CMK (cell line): ENCODE measurements around the gene NCAM2.

Source experiments
- DNase-seq: peaks from one replicate; pipeline ENCODE4 v3.0.0-alpha.2; 2010; ENCODE audit warnings: low read depth

The NCAM2 gene

DNA sequence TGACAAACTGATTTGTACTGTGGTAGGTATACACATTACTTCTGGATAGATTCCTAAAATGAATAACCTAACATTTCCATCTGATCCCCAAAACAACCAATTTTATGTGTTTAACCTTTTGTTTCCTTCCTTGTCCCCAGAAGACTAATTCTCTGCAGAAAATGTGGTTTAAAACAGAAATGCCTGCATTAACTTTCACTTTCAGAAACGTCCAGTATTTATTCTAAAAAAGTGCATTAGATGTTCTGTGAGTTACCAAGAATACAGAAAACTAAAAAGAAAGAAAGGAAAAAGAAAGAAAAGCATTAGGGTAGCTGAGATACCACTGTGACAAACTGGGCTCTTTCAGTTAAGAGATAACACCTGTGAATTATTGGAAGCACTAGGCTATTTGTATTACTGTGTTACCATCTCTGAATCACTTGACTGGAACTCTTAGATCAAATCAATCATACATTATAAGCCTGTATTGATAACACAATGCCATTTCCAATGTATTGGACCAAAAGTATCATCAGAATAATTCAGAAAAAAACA, 177.7 kb downstream of the NCAM2 start:
- DNase-seq: no peak

DNA sequence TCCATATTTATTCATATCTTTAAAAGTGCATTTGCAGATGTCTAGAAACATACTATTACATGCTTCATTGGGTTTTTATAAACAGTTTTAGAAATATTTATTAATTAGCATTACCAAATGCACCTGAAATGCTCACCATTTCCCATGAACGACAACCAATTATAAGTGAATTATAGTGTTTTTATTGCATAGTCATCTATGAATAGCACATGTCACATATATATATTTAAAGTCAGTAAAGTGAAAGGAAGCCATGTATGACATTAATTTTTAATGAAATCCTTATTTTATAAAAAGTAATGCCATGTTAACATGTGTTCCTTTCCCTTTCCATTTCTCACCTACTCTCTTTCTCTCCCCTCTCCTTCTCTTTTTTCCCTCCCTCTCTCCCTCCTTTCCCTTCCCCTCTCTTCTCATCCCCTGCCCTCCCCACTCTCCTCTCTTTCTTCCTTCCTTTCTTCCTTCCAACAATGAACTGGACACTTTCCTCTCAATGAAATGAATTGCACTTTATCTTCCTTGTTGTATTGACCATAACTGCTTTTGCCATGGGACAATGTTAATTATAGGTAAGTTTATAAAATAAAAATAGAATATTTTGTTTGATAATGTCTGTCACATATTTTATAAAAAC, 179.3 kb downstream of the NCAM2 start:
- no peak for DNase-seq

DNA sequence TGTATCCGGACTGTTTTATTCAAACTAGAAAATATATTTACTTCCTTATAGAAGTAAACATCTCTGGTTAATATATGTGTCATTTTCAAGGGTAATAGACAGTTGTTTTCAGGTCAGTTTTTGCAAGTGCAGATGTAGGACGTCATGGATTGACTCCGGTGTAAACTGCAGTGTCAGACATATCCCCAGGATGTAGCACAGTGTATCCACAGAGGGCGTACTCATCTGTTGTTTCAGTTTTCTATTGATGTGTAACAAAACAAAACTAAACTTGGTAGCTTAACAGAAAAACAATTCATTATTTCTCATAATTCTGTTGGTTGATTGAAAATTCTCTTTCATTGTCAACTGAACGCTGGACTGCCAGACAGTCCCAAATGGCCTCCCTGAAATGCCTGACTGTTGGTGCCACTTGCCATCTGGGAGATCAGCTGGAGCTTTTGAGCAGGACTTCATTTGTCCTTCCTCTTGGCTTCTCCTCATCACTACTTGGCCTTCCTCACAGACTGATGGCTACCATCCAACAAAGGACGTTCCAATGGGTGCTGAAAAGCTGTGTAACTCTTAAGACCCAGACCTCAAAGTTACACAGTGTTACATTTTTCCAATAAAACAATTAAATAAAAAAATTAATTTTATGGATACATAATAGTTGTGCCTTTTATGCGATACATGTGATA, 181.6 kb downstream of the NCAM2 start:
- DNase-seq: no peak

DNA sequence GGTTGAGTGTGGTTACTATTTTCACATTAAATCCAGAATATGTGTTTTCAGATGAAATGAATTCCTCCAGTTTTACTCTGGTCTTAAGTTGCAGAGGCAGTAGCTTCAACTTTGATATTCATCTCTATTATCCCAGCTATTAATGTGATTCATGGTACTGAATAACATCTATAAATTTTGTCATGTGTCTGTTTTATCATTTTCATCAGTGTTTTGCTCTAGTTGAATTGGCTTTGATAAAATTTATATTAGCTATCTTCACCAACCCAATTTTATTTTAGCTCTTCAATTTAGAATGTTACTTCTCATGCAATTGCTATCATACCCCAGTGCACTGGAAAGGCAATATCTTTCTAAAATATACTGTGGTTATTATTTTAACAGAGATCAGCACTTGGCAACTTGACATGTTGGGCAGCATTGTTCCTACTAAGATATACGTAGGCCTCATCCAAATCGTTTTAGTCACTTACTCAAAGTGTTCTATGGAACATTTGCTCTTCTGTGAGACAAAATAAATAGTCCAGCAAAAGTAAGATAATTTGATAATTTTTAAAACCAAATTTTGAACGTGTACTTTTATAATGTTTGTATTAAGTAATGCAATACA, 184.3 kb downstream of the NCAM2 start:
- DNase-seq: no peak

DNA sequence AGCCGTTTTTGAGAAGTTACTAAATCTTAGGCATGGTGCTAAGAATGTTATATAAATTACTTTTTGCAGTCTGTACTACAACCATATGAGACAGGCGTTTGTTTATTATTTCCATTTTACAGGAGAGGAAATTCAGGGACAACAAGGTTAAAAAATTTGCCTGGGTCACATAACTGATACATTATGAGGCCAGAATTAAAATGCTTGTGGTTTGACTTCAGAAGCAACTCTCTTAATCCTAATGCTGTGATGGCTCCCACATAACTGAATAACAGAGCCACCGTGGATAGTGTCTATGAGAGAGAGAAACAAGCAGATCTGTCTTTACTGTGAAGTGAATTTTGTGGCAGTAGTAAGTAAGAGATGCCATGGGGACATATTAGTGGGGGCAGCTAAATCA, 184.9 kb downstream of the NCAM2 start:
- DNase-seq: no peak

DNA sequence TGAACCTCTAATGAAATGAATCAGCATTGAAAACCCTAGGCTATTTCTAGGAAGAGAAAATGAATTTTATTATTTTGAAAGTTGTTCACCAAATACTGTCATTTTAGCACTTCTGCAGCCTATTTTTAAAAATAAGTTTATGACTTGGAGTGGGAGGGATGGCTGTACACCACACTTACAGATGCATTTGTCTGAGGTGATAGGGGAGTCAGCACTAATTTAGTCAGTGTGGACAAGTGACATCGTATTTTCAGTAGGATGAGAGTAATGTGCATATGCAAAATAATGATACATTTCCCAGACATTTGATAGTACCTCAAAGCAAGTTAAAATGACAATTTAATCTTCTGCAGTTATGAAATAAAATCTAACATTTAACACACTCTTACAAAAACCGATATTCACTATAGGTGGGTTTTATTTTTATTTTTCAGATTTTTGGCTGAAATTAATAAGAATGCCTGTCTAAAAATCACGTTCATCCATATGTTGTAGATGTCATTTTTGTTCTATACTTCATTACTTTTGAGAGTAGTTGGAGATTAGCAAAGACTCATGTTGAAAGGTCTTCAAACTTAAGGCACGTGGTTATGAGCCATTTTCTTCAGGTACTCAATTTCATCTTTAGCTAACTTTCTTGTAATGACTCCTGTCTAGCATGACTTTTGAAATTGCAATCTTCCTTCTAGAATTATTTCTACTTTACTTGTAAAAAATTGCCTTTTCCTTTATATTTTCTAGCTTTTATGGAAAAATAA, 186.7 kb downstream of the NCAM2 start:
- DNase-seq: no peak

DNA sequence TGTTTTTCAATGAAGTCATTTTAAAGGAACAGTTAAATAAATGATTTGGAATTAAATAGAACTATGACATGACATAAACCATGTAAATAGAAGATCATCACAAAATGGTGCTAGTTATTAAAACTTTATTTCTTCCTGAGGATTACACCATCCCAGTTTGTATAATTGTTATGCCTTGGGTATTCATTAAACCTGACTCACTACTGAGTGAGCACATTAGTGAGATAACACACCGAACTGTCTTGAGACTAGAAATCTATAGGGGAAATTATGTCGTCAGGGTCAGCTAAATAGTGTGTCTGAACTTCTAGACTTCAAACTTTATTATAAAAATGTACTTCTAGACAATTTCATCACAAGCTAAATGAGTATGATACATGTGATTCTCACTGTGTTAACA, 189.4 kb downstream of the NCAM2 start:
- DNase-seq: no peak

DNA sequence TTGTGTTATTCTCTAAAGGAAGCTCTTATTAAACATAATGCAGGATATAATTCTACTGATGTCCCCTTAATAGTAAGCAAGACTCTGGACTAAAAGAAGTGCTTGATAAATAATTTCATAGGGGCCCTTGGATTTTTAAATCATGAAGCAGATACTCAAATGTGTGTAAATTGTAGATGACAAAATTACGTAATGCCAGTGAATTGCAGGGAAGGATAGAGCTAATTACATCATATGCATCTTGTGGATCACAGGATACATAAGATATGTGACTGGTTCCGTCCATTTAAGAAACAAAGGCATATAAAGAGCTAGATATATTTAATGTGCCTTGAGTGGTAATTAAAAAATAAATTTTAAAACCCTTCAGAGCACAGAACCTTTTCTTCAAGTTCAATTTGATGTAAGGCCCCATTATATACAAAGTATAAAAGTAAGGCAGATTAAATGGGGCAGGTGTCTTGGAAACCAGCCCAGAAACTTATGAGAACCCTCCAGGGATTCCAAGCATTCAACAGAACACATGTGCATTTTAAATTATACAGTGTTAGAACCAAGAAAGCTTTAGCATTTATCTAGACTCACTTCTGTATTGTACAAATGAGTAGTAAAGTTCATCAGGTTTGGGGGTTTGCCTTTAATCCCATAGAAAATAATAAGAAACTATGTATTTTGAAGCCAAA, 190.4 kb downstream of the NCAM2 start:
- DNase-seq: no peak

DNA sequence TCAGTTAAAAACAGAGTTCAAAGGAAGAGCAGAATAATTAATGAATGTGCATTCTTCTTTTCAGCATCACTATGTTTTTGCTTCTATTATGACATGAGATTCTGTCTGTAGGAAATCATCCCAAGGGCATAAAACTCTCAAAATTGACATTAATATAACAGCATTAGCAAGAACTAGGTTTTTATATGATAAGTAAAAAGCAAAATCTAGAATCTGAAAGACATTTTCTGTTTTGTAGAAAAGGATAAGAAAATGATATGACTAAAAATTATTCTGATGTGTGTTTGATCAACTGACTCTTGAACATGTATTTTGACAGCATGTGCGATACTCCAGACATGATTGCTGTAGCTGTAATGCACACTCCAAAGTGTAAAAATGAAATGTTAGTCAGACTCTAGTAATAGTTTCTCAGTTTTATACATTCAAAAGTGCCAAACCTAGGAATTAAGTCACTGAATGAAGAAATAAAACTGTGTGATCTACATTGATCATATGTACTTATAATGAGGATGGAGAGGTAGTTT, 197.3 kb downstream of the NCAM2 start:
- no peak for DNase-seq

DNA sequence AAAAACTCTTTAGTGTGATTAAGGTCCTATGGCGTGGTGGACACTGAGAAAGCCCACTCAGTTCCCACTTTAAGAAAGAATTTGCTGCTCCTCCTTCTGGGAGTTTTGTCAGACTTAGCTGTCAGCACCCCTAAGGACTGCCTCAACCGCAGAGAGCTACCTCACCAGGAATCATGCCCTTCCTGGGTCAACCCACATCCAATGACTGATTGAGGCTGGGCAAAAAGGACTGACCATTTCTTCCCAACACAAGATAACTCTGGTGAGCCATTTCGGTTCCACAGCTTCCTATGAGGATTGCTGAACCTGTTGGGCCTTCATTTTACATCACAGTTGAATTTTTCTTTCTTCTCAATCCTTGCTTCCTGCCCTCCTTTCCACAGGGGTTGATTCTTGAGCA, 197.9 kb downstream of the NCAM2 start:
- DNase-seq: no peak

DNA sequence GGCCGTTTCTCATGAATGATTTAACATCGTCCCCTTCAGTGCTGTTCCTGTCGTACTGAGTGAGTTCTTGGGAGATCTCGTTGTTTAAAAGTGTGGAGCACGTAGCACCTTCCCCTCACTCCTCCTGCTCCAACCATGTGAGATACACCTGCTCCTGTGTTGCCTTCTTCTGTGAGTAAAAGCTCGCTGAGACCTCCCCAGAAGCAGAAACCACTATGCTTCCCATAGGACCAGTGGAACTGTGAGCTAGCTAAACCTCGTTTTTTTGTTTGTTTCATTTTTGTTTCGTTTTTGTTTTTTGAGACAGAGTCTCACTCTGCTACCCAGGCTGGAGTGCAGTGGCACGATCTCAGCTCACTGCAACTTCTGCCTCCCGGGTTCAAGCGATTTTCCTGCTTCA, 198.6 kb downstream of the NCAM2 start:
- DNase-seq: no peak

DNA sequence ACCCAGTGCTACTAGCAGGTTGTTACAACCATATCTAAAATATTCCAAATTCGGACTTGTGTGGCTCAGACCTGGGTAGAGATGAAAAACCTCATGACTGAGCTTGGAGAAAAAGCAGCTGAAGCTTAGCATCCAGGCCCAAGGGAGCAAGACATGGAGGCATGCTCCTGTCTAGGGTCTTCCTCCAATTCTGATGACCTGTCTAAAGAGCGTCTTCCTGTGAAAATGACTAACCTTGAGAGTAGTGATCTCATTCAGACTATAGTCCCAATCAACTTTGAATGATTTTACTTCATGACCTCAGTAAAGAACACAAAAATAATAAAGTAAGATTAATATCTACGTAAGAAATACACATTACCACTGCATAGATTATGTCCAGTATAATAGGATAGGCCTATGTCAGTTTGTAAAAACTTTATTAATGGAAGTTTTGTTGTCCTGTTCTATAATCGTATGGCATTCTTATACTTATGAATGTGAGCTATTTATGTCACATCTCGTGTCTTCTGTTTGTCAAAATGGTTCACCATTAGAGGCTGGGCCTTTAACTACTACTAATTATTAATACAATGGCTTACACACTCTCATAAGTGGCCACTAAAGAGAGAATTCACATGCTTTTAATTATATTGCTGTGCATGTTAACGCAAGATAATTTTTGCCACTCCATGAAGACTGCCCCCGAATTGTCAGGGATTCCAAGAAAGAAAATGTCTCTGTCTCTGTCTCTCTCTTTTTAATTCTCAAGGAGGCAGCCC, 201.3 kb downstream of the NCAM2 start:
- no peak for DNase-seq

DNA sequence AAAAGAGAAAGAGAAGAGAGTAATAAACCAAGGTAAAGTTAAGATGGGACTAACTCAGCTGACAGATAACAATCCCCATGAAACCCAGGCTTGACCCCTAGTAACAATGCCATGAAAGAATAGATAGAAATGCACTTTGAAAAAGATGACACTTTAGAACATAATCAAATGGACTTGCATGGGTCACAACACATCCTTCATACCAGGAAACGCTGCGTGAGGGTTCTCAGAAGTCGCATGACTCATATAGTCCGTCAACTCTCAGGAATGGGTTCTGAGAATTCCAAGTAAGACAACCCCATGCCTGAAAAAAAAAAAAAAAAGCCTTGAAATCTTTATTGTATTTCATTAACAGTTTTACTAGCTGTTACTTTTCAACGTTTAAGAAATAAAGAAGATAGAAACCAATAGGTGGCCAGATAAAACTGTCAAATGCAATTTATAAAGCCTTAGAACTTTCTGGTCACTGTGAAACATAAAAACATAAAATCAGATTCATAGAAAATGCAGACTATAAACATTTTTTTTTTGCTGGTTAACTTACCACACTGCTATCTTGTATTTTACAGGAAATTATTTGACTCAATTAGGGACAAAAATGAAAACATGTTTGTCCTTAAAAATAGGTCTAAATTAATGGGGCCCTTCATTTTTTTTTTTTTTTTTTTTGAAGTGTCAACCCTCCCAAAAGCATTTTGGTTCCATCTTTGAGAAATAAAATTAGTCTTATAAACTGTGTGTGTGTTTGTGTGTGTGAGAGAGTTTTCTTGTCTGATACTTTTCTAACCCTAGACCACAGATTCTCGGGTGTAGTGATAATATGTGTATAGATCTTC, 202.1 kb downstream of the NCAM2 start:
- DNase-seq: peak; percentile 62

DNA sequence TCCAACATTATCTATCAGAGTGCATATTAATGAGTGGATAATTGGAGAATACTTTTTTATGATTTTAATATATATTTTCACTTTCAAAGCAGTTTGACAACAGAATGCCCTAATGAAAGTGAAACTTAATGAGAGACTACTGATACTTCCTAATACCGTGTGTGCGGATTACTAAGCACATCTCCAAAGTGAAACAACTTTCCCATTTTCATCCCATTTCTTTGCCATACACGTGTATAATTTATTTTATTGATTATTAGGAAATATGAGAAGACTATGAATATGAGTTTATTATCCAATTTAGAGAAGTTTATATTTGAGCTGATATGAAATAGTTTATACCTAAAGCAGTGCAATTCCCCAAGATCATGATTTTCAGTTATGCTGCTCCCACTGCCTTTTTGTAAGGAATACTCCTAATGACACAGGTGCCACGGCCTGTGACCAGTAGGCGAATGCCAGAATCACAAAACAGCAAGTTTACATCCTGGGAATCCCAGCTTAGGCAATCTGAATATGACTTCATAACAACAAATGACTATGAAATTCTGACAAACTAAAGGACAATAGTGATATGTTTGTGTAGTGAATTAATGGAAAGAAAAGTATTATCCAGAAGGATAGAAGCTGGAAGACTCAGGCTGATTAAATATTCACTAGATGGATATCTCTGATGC, 202.9 kb downstream of the NCAM2 start:
- DNase-seq: no peak

DNA sequence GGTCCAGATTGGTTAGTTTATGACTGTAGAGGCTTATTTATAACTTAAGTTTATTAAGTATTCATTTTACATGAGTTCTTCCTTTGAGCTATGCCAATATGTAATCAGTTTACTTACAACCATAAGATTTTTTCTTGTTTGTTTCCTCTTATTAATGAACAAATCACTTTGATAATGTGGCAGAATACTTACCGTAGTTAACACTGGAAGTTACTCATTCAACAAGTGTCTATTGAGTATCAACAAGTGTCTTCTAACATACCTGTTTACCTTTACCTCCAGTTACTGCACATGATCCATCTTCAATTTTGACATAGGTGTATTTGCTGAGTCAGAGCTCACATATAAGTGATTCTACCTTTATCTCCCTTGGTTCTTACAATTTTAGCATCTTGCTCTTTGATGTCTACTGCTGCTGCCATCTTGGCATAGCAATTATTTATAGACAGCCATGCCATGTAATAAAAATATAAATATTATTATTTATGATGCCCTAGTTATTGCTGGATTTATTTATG, 205.7 kb downstream of the NCAM2 start:
- DNase-seq: no peak

DNA sequence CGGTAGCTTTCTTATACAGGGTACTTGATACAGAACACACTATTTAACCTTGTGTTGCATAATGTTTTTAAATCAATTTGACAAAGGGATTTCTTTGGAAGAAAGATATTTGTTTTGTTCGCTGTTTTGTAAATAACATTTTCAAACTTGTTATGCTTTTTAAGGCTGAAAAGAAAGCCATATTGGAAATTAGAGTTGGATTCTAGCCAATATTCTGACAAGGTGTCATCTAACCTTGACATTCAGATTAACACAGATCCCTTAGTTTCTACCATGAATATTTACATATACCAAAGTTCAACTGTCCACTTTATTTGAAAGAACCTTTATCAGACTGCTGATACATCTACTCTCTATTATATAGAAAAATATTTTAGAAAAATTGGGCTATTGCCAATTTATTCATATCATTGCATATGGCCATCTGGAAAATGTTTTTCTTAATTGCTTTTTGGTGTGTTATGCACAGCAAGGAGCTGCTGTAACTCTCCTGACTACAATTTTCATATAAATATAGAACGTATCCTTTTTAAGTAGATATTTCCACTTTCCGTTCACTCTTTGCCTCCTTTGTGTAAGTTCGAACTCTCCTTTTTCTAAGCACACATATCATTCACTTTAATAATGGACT, 206.3 kb downstream of the NCAM2 start:
- DNase-seq: no peak

DNA sequence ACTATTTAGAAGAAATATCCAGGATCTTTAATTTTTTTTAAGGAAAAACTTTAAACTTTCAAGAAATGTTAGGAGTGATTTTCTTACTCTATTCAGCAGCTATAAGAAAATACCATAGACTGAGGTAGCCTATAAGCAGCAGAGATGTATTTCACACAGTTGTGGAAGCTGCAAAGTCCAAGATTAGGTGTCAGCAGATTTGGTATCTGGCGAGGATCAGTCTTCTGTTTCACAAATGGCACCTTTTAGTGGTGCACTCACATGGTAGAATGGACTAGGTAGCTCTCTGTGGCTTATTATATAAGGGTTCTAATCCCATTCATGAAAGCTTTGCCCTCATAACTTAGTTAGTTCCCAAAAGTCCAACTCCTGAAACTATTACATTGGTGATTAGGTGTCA, 207.4 kb downstream of the NCAM2 start:
- no peak for DNase-seq

DNA sequence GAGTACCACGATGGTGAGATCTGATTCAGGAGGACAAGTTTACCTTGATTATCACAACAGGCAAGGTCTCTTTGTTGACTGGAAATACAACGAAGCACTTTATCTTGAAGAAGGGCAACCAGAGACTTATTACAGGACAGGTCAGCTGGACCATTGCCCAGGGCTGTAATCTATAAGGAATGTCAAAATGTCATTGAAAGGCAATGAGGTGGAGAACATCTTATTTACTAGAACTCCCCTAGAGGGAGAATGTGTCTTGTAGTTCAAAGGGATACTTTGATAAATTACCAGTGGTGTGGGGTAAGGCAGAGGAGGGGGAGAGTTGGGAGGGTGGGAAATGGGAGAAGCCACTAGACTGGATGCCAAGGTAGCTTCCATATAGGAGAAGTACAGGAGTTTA, 212.3 kb downstream of the NCAM2 start:
- DNase-seq: no peak

DNA sequence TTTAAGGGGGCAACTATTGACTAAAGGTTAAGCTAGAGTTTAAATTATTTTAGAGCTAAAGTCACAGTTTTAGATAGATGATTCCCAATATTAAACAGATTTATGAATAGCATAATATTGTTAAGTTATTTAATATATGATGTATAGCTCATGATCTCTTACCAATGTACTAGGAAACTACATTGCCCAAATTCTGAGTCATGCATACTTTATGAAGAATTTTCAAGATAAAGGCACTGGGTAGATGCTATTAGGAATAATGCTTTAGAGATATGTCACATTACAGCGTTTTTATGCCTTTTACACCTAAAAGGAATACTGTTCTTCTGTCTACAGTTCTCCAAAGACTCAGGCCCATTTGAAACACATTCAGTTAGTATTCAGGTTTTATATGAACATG, 215.1 kb downstream of the NCAM2 start:
- no peak for DNase-seq
